Mucosa of rectum (tissue), 2 donors: ENCODE data around the gene PMM2.
"Not testable (repeated sequence)": the region's sequence is repeated elsewhere in the genome, so short reads cannot be mapped to it uniquely, and the experiment has no call there.

ENCODE experiments used
- H3K27ac ChIP-seq, 2 donors: one replicate each; pipeline ENCODE4 v1.7.0; 2013; ENCODE audit warnings: inconsistent platforms in 2 of 2, low read depth in 2 of 2, low read length in 2 of 2
- H3K27me3 ChIP-seq, 2 donors: one replicate each; pipeline ENCODE4 v1.7.0; 2013; ENCODE audit warnings: low read length in 2 of 2; ENCODE audit not compliant: control insufficient read depth in 2 of 2, insufficient read depth in 2 of 2
- H3K36me3 ChIP-seq, 2 donors: one replicate each; pipeline ENCODE4 v1.7.0; 2013; ENCODE audit warnings: low read length in 2 of 2; ENCODE audit not compliant: control insufficient read depth in 2 of 2, insufficient read depth in 2 of 2
- H3K4me1 ChIP-seq, 2 donors: one replicate each; pipeline ENCODE4 v1.7.0; 2013; ENCODE audit warnings: low read length in 2 of 2, mild to moderate bottlenecking in 1 of 2; ENCODE audit not compliant: control insufficient read depth in 2 of 2, insufficient read depth in 2 of 2
- H3K4me3 ChIP-seq, 2 donors: one replicate each; pipeline ENCODE4 v1.7.0; 2013; ENCODE audit warnings: low read length in 2 of 2
- H3K9ac ChIP-seq, 2 donors: one replicate each; pipeline ENCODE4 v1.7.0; 2013; ENCODE audit warnings: low read length in 2 of 2, low read depth in 1 of 2, mild to moderate bottlenecking in 1 of 2
- H3K9me3 ChIP-seq, 2 donors: one replicate each; pipeline ENCODE4 v1.7.0; 2013; ENCODE audit warnings: low read length in 2 of 2; ENCODE audit not compliant: control insufficient read depth in 2 of 2
- donor health status: healthy.
- donor health status: Normal muscosa, but diverticular disease.

Gene PMM2

DNA sequence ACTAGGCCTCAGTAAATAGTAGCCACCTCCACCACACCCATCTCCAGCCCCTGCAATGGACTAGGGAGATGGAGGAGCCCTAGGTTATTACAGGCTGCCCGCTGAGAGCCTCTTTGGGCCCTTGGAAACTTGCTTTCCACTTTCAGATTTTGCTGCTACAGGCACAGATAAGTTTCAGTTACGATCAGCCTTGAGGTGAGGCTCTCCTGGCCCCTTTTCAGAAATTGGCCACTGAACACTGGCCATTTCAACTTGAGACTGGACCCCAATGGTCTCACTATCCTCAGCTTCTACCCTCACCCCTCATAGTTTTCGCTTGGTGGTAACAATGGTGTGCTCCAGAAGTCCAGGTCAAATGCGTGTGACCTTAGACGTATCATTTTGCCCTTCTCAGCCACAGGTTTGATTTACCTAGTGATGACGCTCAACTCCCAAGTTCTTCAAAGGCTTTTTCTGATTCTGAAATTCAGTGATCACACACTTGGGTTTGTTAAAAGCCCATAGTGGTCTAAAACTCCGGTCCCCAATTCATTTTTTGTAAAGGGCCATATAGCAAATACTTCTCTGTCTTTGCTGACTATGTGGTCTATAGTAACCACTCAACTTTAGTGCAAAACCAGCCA lies 1.0 kb downstream of the PMM2 start:
- peak overlapping the region; percentile 77 to 81 for H3K9ac ChIP-seq
- H3K9me3 ChIP-seq: no peaks in the 10 kb centered on the region
- peaks cover 25 to 27% of the 10 kb centered on the region in 2 donors for H3K4me1 ChIP-seq
- no peaks in the 10 kb centered on the region for H3K27me3 ChIP-seq
- H3K36me3 ChIP-seq: peaks cover 19 to 23% of the 10 kb centered on the region in 2 donors
- H3K4me3 ChIP-seq: peak overlapping the region; percentile 89
- peak overlapping the region; percentile 79 to 87 for H3K27ac ChIP-seq

- peaks cover 21 to 23% of the 10 kb centered on the region in 2 donors for H3K4me1 ChIP-seq
- H3K36me3 ChIP-seq: peaks cover 36 to 44% of the 10 kb centered on the region in 2 donors
- no peak overlapping the region for H3K27ac ChIP-seq
- H3K4me3 ChIP-seq: peak overlapping the region in 1 of 2 donors; percentile 26
- no peaks in the 10 kb centered on the region for H3K27me3 ChIP-seq
- H3K9me3 ChIP-seq: no peaks in the 10 kb centered on the region
- H3K9ac ChIP-seq: no peak overlapping the region
Measured at GRCh38 chr16:8801701-8802100, 4.1 kb downstream of the PMM2 start.

- H3K27ac ChIP-seq: not testable (repeated sequence)
- Histone ChIP-seq H3K36me3 (peaks cover 51 to 64% of the 10 kb centered on the region in 2 donors), H3K4me1 (peaks cover 9 to 15% of the 10 kb centered on the region in 2 donors)
Measured at GRCh38 chr16:8803733-8804132, 6.1 kb downstream of the PMM2 start.

GRCh38 chr16:8804313-8804712 lies 6.7 kb downstream of the PMM2 start:
- no peaks in the 10 kb centered on the region for H3K27me3 ChIP-seq
- H3K4me1 ChIP-seq: peaks cover 3 to 11% of the 10 kb centered on the region in 2 donors
- H3K36me3 ChIP-seq: peaks cover 57 to 70% of the 10 kb centered on the region in 2 donors
- H3K27ac ChIP-seq: no peak overlapping the region
- no peaks in the 10 kb centered on the region for H3K9me3 ChIP-seq
- H3K9ac ChIP-seq: no peak overlapping the region
- H3K4me3 ChIP-seq: no peak overlapping the region

More at GRCh38 chr16:8803733-8804132, 6.1 kb downstream of the PMM2 start:
- not testable (repeated sequence) for H3K9ac ChIP-seq, H3K4me3 ChIP-seq, H3K27me3 ChIP-seq, H3K9me3 ChIP-seq

- no peak overlapping the region for H3K27ac ChIP-seq
- H3K27me3 ChIP-seq: no peaks in the 10 kb centered on the region
- peaks cover 0 to 4% of the 10 kb centered on the region in 2 donors for H3K4me1 ChIP-seq
- no peak overlapping the region for H3K4me3 ChIP-seq
- peaks cover 70 to 91% of the 10 kb centered on the region in 2 donors for H3K36me3 ChIP-seq
- no peak overlapping the region for H3K9ac ChIP-seq
- no peaks in the 10 kb centered on the region for H3K9me3 ChIP-seq
Measured at GRCh38 chr16:8806272-8806983, 8.8 kb downstream of the PMM2 start.

DNA sequence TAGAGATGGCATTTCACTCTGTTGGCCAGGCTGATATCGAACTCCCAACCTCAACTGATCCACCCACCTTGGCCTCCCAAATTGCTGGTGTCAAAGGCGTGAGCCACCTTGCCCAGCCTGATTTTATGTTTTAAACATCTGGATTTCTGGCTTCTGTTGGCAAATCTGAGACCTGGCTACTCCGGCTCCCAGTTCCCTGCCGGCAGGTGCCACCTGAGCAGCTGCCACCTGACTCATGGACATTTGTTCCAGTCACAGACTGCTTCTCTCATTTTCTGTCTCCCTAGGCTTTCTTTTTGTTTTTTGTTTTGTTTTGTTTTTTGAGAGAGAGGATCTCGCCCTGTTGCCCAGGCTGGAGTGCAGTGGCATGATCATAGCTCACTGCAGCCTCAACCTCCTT lies 9.6 kb downstream of the PMM2 start:
- Histone ChIP-seq H3K27me3 (no peaks in the 10 kb centered on the region), H3K9ac (no peak overlapping the region), H3K4me1 (peaks cover 0 to under 1% of the 10 kb centered on the region in 2 donors), H3K4me3 (no peak overlapping the region), H3K27ac (no peak overlapping the region), H3K36me3 (peaks cover 71 to 92% of the 10 kb centered on the region in 2 donors), H3K9me3 (no peaks in the 10 kb centered on the region)

- Histone ChIP-seq H3K9me3 (no peaks in the 10 kb centered on the region), H3K27ac (no peak overlapping the region), H3K27me3 (no peaks in the 10 kb centered on the region), H3K4me3 (no peak overlapping the region), H3K9ac (no peak overlapping the region), H3K36me3 (peaks cover 73 to 93% of the 10 kb centered on the region in 2 donors), H3K4me1 (no peaks in the 10 kb centered on the region)
Measured at GRCh38 chr16:8808009-8808408, 10.4 kb downstream of the PMM2 start.

GRCh38 chr16:8808613-8809353 lies 11.1 kb downstream of the PMM2 start:
- Histone ChIP-seq H3K27ac (no peak overlapping the region), H3K36me3 (peaks cover 76 to 94% of the 10 kb centered on the region in 2 donors), H3K9ac (no peak overlapping the region), H3K4me1 (no peaks in the 10 kb centered on the region), H3K9me3 (no peaks in the 10 kb centered on the region), H3K27me3 (no peaks in the 10 kb centered on the region), H3K4me3 (no peak overlapping the region)

DNA sequence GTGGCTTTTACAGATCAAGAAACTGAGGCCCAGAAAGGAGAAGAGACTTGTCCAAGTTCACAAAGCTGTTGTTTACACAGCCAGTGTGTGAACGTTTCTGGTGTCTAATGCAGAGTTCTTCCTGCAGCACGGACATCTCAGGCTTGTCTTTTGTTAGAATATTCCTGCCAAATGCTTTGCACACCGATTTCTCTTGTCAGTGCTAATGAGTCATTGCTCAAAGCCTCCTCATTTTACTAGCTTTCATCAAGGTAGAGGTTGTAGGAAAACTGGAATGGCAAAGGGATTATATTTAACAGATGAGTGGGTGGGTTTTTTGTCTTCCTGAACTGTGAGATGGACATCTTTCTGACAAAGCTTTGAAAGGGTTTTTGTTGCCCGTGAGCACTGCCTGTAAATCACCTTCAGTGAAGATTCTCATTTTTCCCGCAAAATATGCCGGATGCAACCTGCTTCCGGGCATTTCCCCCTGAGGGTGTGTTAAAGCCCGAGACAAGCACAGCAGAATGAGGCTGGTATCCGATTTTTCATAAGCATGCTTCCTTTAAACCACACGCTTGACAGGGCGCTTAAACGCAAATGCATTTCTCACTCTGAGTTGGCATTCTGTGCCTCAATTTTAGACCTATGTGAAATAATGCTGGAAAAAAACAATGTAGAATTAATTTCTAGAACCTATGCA lies 14.7 kb downstream of the PMM2 start:
- Histone ChIP-seq H3K27ac (no peak overlapping the region), H3K36me3 (peaks cover 73 to 89% of the 10 kb centered on the region in 2 donors), H3K9me3 (no peaks in the 10 kb centered on the region), H3K27me3 (no peaks in the 10 kb centered on the region), H3K4me1 (no peaks in the 10 kb centered on the region), H3K9ac (no peak overlapping the region), H3K4me3 (no peak overlapping the region)
